ENCODE data around the gene WASF1.

The WASF1 gene

DNA sequence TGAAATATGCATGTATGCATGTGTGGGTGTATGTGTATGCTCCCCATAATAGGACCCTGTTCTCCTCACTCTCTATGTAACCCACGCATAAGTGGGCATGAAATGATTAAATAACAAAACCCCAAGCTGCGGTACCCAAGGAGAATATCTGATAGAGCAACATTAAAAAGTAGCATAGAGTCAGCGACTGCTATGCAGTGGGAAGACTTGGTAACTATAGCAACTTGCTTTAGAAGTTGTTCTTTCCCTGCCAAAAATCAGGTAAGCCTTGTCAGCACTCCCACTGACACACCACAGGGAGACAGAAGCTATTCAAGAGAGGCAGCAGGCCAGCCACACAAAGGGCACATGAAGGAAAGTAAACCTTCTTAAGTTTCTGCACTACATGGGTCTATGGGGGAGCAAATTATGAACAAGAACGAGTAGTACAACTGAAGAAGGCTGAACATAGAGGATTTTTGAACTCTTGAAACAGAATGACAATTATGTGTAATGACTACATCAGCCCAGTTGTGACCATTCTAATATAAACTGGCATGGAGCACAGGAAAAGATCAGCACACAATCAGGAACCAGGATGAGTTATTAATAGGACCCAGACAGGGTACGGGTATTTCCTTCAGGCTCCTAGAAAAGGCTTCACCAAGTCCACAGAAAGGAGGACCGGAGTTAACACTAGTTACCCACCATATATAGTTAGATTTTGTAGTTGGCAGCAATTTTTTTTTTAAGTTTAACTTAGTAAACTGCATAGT lies 111.5 kb downstream of the WASF1 start:
- H3K27ac ChIP-seq (ENCODE audit: low read depth, low read length), result no peak overlapping the region
- no peak overlapping the region for H3K9ac ChIP-seq (ENCODE audit: low read length)
- H3K36me3 ChIP-seq (ENCODE audit: control insufficient read depth, insufficient read depth, low read length), result no peaks in the 10 kb centered on the region
- no peaks in the 10 kb centered on the region for H3K4me1 ChIP-seq (ENCODE audit: control insufficient read depth, insufficient read depth, low read length)
- H3K27me3 ChIP-seq (ENCODE audit: control insufficient read depth, insufficient read depth, low read length), result no peaks in the 10 kb centered on the region
- no peak overlapping the region for H3K4me3 ChIP-seq (ENCODE audit: low read length)

DNA sequence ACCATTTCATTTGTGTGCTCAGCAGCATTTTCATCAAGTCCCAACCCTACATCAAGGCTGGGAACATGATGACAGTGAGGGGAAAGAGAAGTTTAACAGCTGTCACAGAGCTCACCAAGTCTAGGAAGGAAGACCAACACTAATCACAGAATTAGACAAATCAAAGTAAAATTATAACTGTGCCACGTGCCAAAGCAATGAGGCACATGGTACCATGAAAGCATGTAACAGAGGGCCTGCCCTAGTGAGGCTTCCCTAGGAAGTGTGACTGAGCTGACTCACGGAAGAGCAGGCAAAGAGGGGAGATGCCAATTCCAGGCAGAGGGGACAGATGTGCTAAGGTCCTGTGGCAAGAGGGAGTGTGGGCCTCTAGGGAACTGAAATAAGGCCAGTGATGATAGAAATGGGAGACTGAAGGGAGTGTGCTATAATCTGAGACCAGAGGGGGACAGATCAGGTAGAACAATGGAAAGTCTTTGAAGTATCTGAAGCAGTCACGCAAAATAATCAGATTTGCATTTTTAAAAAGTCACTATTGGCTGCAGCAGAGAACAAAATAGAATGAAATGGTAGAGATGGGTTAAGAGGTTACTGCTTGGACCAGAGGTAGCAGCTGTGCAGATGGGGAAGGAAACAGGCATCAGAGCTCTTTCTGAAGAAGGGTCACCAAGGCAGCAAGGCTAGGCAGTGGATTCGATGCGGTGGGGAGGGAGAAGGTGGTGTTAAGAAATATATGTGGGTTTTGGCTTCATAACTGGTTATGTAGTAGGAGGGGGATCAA lies 114.5 kb downstream of the WASF1 start:
- Histone ChIP-seq H3K27ac (ENCODE audit: low read depth, low read length) (no peak overlapping the region), H3K4me1 (ENCODE audit: control insufficient read depth, insufficient read depth, low read length) (no peaks in the 10 kb centered on the region), H3K4me3 (ENCODE audit: low read length) (no peak overlapping the region)

DNA sequence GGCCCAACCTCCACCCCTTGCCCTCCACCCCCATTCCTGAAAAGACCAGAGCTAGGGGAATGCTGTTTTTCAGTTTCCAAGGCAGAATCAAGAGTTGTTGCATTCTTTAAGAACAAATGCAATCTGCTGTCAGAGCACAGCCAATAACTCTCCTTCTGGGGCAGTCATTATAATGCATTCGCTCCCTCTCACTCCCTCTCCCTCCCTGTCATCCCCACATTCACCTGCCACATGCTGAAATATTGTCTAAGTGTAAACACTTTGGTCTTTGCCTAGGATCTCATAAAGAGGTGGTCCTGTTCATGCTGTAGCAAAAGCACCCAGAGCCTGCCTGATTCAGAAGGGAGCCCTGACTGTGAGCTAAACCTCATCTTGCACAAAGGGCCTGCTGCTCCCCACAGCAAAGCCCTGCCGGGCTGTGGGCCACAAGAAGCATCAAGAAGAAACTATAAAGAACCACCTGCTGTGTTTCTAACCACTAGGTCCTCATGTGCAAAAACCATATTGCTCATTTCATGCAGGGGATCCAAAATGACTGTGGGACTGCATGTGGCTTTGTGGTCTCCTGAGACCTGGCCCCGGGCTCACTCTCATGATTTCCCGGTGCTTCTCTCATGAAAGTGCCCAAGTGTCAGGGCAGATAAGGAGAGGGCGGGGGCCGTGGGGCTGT lies 115.7 kb downstream of the WASF1 start:
- no peak overlapping the region for H3K4me3 ChIP-seq (ENCODE audit: low read length)
- H3K27ac ChIP-seq (ENCODE audit: low read depth, low read length), result no peak overlapping the region
- peaks cover 4% of the 10 kb centered on the region for H3K27me3 ChIP-seq (ENCODE audit: control insufficient read depth, insufficient read depth, low read length)
- no peaks in the 10 kb centered on the region for H3K36me3 ChIP-seq (ENCODE audit: control insufficient read depth, insufficient read depth, low read length)
- H3K4me1 ChIP-seq (ENCODE audit: control insufficient read depth, insufficient read depth, low read length), result no peaks in the 10 kb centered on the region
- H3K9ac ChIP-seq (ENCODE audit: low read length), result no peak overlapping the region

More for the DNA sequence above, 114.5 kb downstream of the WASF1 start:
- Histone ChIP-seq H3K27me3 (ENCODE audit: control insufficient read depth, insufficient read depth, low read length) (peaks cover 4% of the 10 kb centered on the region), H3K9ac (ENCODE audit: low read length) (no peak overlapping the region), H3K36me3 (ENCODE audit: control insufficient read depth, insufficient read depth, low read length) (no peaks in the 10 kb centered on the region)

DNA sequence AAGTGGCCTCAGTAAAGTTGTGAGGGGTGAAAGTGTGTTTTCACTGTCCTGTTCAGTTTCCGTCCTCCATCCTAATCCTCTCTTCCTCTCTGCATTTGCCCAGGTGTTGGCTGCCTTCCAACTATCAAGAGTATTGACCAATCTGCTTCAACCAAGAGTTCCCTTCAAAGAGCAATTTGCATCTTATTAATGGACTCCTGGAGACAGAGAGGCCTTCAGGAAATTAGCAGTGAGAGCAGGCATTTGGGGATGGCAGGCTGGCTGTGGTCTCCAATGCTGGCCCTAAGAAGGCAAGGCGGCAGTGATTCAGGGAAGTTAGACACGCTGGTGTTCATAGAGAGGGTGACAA lies 124.1 kb downstream of the WASF1 start:
- Histone ChIP-seq H3K27me3 (ENCODE audit: control insufficient read depth, insufficient read depth, low read length) (no peaks in the 10 kb centered on the region), H3K9ac (ENCODE audit: low read length) (no peak overlapping the region), H3K36me3 (ENCODE audit: control insufficient read depth, insufficient read depth, low read length) (no peaks in the 10 kb centered on the region), H3K27ac (ENCODE audit: low read depth, low read length) (no peak overlapping the region), H3K4me1 (ENCODE audit: control insufficient read depth, insufficient read depth, low read length) (no peaks in the 10 kb centered on the region), H3K4me3 (ENCODE audit: low read length) (no peak overlapping the region)

DNA sequence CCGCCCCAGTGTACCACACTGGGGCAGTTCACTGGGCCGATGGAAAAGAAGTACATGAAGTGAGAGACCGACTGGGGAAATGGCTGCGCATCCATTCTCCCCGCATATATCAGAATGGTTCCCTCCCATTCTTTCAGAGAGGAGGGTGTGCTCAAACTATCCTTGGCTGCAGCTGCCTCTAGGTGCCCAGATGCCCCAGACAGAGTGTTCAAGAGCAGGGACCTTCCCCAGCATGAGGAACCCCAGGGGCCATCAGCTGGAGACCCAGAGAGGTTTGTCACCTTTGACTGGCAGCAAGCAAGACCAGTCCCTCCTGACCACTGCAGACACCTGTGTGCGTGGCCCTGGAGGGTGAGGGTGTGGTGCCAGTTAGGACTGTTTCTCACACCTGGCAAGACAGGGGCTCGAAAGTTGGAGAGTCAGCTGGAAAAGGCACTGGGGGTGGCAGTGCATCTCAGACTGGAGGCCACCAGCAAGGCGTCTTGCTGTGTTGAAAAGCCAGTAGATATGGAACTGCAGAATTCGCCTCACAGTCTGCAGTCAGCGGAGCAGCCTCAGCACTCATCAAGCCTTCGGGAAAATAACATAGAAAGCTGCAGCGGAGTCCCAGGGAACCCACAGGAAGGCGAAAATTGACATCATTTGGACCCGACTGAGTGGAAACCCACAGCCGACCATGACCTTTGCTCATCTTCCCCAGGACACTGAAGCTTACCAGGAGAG lies 124.6 kb downstream of the WASF1 start:
- Histone ChIP-seq H3K4me1 (ENCODE audit: control insufficient read depth, insufficient read depth, low read length) (no peaks in the 10 kb centered on the region), H3K27me3 (ENCODE audit: control insufficient read depth, insufficient read depth, low read length) (no peaks in the 10 kb centered on the region), H3K36me3 (ENCODE audit: control insufficient read depth, insufficient read depth, low read length) (no peaks in the 10 kb centered on the region), H3K9ac (ENCODE audit: low read length) (no peak overlapping the region), H3K4me3 (ENCODE audit: low read length) (no peak overlapping the region), H3K27ac (ENCODE audit: low read depth, low read length) (no peak overlapping the region)

DNA sequence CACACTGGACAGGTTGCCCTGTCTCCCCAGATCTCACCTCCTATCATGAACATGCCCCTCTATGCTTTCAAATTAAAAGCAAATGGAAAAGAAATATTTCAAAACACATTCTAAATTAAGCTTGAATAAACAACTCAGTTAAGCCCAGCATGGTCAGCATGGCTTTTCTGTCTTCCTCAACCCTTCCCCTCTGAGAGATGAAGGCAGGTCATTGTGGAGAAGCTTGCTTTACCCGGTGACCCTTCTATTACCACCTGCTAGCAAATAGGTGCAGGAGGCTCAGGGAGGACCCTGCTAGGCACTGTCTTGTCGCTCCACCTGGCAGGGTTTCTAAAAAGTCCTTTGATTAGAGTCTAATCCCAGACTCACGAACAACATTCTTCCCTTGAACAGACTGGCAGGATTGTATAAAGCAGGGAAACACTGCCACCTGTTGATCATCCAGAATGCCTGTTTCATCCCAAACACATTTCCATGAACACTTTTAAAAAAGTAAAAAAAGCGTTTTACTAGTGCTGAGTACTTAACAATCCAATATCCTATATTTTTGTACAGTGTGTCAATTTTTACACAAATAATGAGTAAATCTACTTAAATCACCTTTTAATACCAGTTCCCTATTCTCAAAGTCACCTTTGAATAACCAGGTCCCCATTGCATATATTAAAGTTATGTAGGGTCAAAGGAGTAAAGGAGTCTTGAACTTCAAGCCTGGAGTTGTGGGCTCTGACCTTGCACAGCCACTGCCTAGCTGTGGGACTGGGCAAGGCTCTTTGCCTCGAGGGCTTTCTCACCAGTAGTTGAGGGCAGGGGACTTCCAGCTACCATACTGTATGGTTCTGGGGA lies 125.9 kb downstream of the WASF1 start:
- Histone ChIP-seq H3K4me3 (ENCODE audit: low read length) (no peak overlapping the region), H3K27me3 (ENCODE audit: control insufficient read depth, insufficient read depth, low read length) (no peaks in the 10 kb centered on the region), H3K9ac (ENCODE audit: low read length) (no peak overlapping the region), H3K36me3 (ENCODE audit: control insufficient read depth, insufficient read depth, low read length) (no peaks in the 10 kb centered on the region), H3K4me1 (ENCODE audit: control insufficient read depth, insufficient read depth, low read length) (no peaks in the 10 kb centered on the region), H3K27ac (ENCODE audit: low read depth, low read length) (no peak overlapping the region)

DNA sequence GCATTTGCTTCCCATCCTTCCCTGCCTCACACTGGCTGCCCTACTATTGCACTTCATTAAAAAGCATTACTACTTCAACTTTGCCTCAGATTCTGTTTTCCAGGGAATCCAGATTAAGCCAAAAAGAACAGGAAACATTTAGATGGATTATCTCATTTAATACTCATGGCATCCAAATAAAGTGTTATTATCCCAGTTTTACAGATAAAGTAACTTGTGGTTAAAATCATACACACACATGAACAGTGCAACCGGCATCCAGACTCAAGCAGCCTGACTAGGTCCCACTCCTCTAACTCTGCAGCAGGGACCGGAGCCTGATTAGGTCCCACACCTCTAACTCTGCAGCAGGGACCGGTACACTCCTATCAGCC lies 129.0 kb downstream of the WASF1 start:
- Histone ChIP-seq H3K4me3 (ENCODE audit: low read length) (no peak overlapping the region), H3K4me1 (ENCODE audit: control insufficient read depth, insufficient read depth, low read length) (no peaks in the 10 kb centered on the region), H3K36me3 (ENCODE audit: control insufficient read depth, insufficient read depth, low read length) (no peaks in the 10 kb centered on the region), H3K27ac (ENCODE audit: low read depth, low read length) (no peak overlapping the region), H3K27me3 (ENCODE audit: control insufficient read depth, insufficient read depth, low read length) (no peaks in the 10 kb centered on the region), H3K9ac (ENCODE audit: low read length) (no peak overlapping the region)

Measured in rectal smooth muscle tissue (tissue), 1 donor.